ENCODE results near the gene CCDC12.
A peak's percentile ranks its signal among the peaks of the same experiment; 100 is the strongest.

CCDC12 gene

GRCh38 chr3:46970391-46971091 lies 6.0 kb downstream of the CCDC12 start:
- Histone ChIP-seq H3K9me3 (ENCODE audit: insufficient read depth, low read length) (no peaks in the 10 kb centered on the region), H3K27ac (ENCODE audit: low read depth, low read length) (peak overlapping the region; percentile 73)

GRCh38 chr3:46968783-46969428 lies 7.6 kb downstream of the CCDC12 start:
- Histone ChIP-seq H3K9ac (ENCODE audit: low read length) (no peak overlapping the region), H2AFZ (ENCODE audit: low read depth, low read length, severe bottlenecking) (no peak overlapping the region), H3K4me2 (ENCODE audit: low read depth, low read length, poor library complexity, severe bottlenecking) (no peak overlapping the region), H4K20me1 (ENCODE audit: low read depth, low read length) (peaks cover 28% of the 10 kb centered on the region), H3F3A (ENCODE audit: insufficient read depth) (peaks cover 8% of the 10 kb centered on the region), H3K9me2 (replicated peaks; ENCODE audit: insufficient read depth, low read length) (no peaks in the 10 kb centered on the region), H3K79me2 (ENCODE audit: insufficient read depth, low read length) (peaks cover 91% of the 10 kb centered on the region), H3K9me3 (ENCODE audit: insufficient read depth, low read length) (no peaks in the 10 kb centered on the region), H3K4me3 (ENCODE audit: insufficient read depth, low read length, poor library complexity, severe bottlenecking) (no peak overlapping the region), H3K36me3 (ENCODE audit: low read length) (peaks cover 3% of the 10 kb centered on the region; the same call in 1 of the 2 replicates), H3K27ac (ENCODE audit: low read depth, low read length) (no peak overlapping the region), H3K27me3 (ENCODE audit: low read length) (no peaks in the 10 kb centered on the region)
- TF ChIP-seq CTCF (IDR thresholded peaks at IDR 0.05; ENCODE audit: insufficient read depth, low read length, poor library complexity, severe bottlenecking) (no peak), EZH2phosphoT487 (conservative IDR thresholded peaks at IDR 0.05; ENCODE audit: low read length) (no peak)

More at GRCh38 chr3:46970391-46971091, 6.0 kb downstream of the CCDC12 start:
- peaks cover 3% of the 10 kb centered on the region; the same call in 1 of the 2 replicates for H3K36me3 ChIP-seq (ENCODE audit: low read length)
- H3K27me3 ChIP-seq (ENCODE audit: low read length) = no peaks in the 10 kb centered on the region
- H2AFZ ChIP-seq (ENCODE audit: low read depth, low read length, severe bottlenecking) = no peak overlapping the region
- no peak for TF ChIP-seq EZH2phosphoT487 (conservative IDR thresholded peaks at IDR 0.05; ENCODE audit: low read length)
- TF ChIP-seq CTCF (IDR thresholded peaks at IDR 0.05; ENCODE audit: insufficient read depth, low read length, poor library complexity, severe bottlenecking) = no peak
- H3F3A ChIP-seq (ENCODE audit: insufficient read depth) = peaks cover 21% of the 10 kb centered on the region
- H3K9me2 ChIP-seq (replicated peaks; ENCODE audit: insufficient read depth, low read length) = no peaks in the 10 kb centered on the region
- H3K9ac ChIP-seq (ENCODE audit: low read length) = no peak overlapping the region
- H3K4me3 ChIP-seq (ENCODE audit: insufficient read depth, low read length, poor library complexity, severe bottlenecking) = no peak overlapping the region
- H3K79me2 ChIP-seq (ENCODE audit: insufficient read depth, low read length) = peaks cover 99% of the 10 kb centered on the region
- H4K20me1 ChIP-seq (ENCODE audit: low read depth, low read length) = peaks cover 32% of the 10 kb centered on the region
- H3K4me2 ChIP-seq (ENCODE audit: low read depth, low read length, poor library complexity, severe bottlenecking) = peak overlapping the region; percentile 51

- H2AFZ ChIP-seq (ENCODE audit: low read depth, low read length, severe bottlenecking) = no peak overlapping the region
- peak overlapping the region; percentile 22; the same call in 1 of the 2 replicates for H3K27ac ChIP-seq (ENCODE audit: low read depth, low read length)
- TF ChIP-seq EZH2phosphoT487 (conservative IDR thresholded peaks at IDR 0.05; ENCODE audit: low read length) (no peak), CTCF (IDR thresholded peaks at IDR 0.05; ENCODE audit: insufficient read depth, low read length, poor library complexity, severe bottlenecking) (no peak)
These were observed 9.7 kb downstream of the CCDC12 start for GRCh38 chr3:46966811-46967210.

More at GRCh38 chr3:46966811-46967210, 9.7 kb downstream of the CCDC12 start:
- Histone ChIP-seq H3K9ac (ENCODE audit: low read length) (peak overlapping the region; percentile 12; the same call in 1 of the 2 replicates), H3K36me3 (ENCODE audit: low read length) (0 out of 2 replicates have a peak, but pooled peaks cover 3% of the 10 kb centered on the region), H3K4me2 (ENCODE audit: low read depth, low read length, poor library complexity, severe bottlenecking) (peak overlapping the region; percentile 6), H3F3A (ENCODE audit: insufficient read depth) (peaks cover 3% of the 10 kb centered on the region), H4K20me1 (ENCODE audit: low read depth, low read length) (peaks cover 27% of the 10 kb centered on the region; the same call in 1 of the 2 replicates), H3K9me3 (ENCODE audit: insufficient read depth, low read length) (no peaks in the 10 kb centered on the region), H3K27me3 (ENCODE audit: low read length) (no peaks in the 10 kb centered on the region), H3K9me2 (replicated peaks; ENCODE audit: insufficient read depth, low read length) (no peaks in the 10 kb centered on the region), H3K79me2 (ENCODE audit: insufficient read depth, low read length) (peaks cover 87% of the 10 kb centered on the region), H3K4me3 (ENCODE audit: insufficient read depth, low read length, poor library complexity, severe bottlenecking) (no peak overlapping the region)

All from SU-DHL-6 (cell line).